Activated CD4-positive, alpha-beta T cell treated with anti-CD3 and anti-CD28 coated beads, Interleukin-2, amount 50 U/mL, for 1 hour (primary cell): Measurements from ENCODE around the gene ZNF268.

Experiments
- DNase-seq: peaks from one replicate; pipeline ENCODE4 v3.0.0-alpha.2; 2020

The ZNF268 gene

DNA sequence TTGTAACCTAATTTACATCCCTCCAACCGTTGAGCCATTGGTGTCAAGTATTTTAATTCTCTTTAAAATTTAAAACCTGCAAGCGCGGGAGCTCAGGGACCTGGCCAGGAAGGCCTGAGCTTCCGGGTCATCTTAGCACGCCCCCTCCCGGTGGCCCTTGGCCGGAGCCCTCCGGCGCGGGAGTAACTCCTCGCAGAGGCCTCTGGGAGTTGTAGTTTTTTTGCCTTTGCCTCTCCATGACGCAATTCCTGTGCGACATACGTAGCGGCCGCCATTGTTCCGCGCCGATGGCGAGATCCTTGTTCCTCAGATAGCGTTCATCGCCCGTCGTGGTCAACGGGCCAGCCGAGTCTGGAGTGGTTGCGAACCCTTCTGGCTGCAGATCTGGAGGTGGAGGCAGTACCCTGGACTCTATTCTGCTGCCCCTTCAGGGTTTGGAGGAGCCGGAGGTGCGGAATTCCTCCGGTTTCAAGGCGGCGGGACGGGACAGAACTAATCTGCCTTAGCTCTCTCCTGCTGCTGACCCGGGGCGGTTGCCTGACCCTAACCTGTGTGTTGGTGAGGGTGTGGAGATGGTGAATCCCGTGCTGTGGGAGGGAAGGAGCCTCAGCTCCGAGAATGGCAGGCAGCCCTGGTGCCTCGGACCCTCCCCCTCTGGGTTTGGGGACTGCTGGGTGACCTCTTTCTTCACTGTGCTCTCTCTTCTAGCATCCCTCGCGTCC lies at the start of gene ZNF268:
ZNF268 (plus strand) TSS at position 258 of the 722 bp plus-strand sequence. CDS start 503 bp downstream, outside the sequence.
- DNase-seq, result peak; percentile 84

DNA sequence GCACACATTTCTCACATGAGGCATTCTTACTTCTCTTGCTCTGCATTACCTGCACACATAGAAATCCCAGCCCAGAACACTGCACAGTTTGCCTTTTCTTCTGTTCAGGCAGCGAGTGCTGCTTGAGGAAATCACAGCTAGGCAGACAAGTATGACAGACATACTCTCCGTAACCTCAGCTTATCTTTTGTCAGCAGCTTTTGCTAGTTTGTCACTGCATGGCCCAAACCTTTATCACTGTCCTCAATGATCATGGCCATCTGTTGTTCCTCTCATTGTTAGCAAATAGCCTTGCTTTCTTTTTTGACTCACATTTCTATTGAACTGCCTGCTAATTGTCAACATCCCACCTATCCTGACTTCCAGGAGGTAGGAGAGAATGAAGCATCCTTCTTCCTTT lies 45.5 kb upstream of the ZNF268 start:
- no peak for DNase-seq

DNA sequence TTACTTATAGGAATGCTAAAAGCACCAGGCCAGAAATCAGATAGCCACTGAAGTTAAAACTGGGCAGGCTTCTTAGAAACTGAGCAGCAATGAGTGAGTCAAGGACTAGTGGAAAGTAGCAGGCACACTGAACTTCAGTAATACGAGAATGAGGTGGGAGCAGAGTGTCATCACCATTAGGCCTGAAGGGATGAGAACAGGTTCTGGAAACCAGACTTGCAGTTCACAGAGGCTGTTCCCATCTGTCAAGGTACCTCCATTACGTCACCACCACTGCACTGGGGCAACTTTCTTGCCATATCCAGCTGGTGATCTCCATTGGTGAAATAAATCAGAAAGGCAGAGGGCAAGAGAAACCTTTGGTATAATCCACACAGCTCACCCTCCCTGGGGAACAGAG lies 35.3 kb upstream of the ZNF268 start:
- DNase-seq, result no peak

DNA sequence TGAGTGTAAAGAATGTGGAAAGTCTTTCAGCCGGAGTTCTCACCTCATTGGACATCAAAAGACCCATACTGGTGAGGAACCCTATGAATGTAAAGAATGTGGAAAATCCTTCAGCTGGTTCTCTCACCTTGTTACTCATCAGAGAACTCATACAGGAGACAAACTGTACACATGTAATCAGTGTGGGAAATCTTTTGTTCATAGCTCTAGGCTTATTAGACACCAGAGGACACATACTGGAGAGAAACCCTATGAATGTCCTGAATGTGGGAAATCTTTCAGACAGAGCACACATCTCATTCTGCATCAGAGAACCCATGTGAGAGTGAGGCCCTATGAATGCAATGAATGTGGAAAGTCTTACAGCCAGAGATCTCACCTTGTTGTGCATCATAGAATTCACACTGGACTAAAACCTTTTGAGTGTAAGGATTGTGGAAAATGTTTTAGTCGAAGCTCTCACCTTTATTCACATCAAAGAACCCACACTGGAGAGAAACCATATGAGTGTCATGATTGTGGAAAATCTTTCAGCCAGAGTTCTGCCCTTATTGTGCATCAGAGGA lies 25.1 kb upstream of the ZNF268 start:
- DNase-seq, result no peak

DNA sequence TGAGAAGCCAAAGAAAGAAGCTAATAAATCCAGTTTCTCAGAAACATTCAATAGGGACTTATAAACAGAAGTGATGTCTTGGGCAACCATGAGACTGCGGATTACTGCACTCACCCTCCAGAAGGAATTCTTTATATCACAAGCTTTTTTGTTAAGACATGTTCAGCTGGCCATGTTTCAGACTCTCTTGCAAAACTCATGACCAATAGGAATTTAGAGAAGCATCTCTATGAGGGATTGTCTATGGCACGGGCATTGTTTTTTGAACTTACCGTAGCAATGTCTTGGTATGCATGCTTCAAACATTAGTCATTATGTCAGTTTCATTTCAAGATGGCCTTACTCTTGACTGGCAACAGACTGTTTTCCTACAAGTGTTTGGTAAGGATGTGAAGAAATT lies 15.5 kb upstream of the ZNF268 start:
- DNase-seq, result no peak

DNA sequence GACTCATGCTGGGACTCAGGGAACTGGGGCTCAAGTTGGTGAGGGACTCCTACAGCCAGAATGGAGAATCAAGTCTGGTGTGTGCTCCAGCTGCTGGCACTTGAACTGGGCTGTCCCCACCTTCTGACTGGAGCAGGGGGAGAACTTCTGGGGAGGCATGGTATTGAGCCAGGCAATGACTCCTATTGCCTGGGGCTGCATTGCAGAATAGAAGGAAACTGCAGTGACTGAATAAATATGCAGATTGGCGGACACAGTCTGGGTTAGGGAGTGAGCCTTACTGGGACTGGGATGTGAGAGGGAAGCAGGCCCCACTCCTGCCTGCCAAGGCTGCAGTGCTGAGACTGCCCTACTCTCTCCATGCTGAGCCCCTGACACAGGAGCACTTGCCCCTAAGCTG lies 8.8 kb upstream of the ZNF268 start:
- DNase-seq, result no peak

DNA sequence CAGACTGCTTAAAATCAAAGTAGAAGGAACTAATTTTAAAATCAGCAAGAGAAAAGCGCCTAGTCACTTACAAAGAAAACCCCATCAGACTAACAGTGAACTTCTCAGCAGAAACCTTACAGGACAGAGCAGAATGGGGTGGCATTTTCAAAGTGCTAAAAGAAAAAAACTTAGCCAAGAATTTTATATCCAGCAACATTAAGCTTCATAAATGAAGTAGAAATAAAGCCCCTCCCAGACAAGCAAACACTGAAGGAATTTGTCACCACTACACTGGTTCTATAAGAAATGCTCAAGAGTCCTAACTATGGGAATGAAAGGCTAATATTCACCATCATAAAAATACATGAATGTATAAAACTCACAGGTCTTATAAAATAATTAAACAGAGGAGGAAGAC lies 6.4 kb upstream of the ZNF268 start:
- DNase-seq, result no peak

DNA sequence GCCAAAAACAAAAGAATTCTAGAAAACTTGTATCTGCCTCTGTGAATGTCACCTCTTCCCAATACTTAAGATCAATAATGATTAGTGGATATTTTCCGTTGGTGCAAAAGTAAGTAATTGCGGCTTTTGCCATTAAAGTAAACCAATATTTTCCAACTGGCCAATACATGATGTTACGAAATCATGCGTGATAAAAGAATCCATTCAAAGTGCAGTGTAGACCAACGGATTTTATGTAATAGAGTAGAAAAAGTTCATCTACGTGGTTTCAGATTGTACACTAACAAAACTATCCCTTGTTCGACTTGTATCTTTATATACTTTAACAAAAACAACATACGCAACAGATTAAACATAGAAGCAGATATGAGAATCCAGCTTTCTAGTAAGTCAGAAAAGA lies 626 bp upstream of the ZNF268 start:
- DNase-seq, result no peak

DNA sequence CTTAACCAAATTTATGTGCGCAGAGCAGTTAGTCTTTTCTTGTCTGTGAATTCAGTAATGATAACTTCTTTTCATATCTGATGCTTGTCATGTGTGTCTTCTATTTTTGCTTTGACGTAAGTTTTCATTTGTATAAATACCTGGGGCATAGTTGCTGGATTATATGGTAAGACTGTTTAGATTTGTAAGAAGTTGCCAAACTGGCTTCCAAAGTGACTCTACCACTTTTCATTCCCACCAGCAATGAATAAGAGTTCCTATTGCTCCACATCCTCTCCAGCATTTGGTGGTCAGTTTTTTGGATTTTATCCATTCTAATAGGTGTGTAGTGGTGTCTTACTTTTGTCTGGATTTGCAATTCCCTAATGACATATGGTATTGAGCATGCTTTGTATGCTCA lies 8.9 kb downstream of the ZNF268 start:
- no peak for DNase-seq

DNA sequence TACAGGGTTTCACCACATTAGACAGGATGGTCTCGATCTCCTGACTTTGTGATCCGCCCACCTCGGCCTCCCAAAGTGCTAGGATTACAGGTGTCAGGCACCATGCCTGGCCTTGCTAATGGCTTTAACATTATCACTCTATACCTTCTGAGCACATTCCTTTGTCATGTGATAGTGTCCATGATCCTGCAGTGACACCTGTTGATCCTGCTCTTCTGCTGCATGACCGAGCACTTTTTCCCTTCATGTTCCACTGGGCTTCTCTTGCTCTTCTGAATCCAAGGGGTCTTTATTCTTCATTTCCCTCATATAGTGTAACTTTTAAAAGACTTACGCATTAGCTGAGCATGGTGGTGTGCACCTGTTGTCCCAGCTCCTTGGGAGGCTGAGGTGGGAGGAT lies 11.6 kb downstream of the ZNF268 start:
- no peak for DNase-seq

DNA sequence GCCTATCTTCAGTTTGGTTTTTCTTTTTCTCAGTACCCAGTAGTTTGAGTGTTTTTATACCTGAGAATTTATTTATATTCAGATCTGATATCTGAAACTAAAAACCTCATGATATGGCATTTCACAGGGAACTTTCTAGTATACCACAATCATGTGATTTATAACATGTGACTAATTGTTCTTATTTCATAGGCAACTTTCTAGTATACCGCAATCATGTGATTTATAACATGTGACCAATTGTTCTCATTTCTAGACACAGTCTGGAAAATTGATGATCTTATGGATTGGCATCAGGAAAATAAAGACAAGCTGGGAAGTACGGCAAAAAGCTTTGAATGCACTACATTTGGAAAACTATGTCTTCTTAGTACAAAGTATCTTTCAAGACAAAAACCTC lies 20.6 kb downstream of the ZNF268 start:
- DNase-seq, result no peak

DNA sequence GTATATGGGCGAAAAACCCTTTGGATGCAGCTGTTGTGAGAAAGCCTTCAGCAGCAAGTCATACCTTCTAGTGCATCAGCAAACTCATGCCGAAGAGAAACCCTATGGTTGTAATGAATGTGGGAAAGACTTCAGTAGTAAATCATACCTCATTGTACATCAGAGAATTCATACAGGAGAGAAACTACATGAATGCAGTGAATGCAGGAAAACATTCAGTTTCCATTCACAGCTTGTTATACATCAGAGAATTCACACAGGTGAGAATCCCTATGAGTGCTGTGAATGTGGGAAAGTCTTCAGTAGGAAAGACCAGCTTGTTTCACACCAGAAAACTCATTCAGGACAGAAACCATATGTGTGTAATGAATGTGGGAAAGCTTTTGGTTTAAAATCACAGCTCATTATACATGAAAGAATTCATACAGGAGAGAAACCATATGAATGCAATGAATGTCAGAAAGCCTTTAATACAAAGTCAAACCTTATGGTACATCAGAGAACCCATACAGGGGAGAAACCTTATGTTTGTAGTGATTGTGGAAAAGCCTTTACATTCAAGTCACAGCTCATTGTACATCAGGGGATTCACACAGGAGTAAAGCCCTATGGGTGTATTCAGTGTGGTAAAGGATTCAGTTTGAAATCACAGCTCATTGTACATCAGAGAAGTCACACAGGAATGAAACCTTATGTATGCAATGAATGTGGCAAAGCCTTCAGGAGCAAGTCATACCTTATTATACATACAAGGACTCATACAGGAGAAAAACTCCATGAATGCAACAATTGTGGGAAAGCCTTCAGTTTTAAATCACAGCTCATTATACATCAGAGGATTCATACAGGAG lies 21.4 kb downstream of the ZNF268 start:
- no peak for DNase-seq

DNA sequence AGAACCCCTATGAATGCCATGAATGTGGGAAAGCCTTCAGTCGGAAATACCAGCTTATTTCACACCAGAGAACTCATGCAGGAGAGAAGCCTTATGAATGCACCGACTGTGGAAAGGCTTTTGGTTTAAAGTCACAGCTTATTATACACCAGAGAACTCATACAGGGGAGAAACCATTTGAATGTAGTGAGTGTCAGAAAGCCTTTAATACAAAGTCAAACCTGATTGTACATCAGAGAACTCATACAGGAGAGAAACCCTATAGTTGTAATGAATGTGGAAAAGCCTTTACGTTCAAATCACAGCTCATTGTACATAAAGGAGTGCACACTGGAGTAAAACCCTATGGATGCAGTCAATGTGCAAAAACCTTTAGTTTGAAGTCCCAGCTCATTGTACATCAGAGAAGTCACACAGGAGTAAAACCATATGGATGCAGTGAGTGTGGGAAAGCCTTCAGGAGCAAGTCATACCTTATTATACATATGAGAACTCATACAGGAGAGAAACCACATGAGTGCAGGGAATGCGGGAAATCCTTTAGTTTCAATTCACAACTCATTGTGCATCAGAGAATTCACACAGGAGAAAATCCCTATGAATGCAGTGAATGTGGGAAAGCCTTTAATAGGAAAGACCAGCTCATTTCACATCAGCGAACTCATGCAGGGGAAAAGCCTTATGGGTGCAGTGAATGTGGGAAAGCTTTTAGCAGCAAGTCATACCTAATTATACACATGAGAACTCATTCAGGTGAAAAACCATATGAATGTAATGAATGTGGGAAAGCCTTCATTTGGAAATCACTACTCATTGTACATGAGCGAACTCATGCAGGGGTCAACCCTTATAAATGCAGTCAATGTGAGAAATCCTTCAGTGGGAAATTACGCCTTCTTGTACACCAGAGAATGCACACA lies 22.3 kb downstream of the ZNF268 start:
- DNase-seq, result no peak

DNA sequence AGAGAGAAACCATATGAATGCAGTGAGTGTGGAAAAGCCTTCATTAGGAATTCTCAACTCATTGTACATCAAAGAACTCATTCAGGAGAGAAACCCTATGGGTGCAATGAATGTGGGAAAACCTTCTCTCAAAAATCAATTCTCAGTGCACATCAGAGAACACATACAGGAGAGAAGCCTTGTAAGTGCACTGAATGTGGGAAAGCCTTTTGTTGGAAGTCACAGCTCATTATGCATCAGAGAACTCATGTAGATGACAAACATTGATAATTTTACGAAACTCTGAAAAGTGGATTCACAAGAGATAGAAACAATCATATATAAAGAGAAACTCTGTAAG lies 22.9 kb downstream of the ZNF268 start:
- no peak for DNase-seq

DNA sequence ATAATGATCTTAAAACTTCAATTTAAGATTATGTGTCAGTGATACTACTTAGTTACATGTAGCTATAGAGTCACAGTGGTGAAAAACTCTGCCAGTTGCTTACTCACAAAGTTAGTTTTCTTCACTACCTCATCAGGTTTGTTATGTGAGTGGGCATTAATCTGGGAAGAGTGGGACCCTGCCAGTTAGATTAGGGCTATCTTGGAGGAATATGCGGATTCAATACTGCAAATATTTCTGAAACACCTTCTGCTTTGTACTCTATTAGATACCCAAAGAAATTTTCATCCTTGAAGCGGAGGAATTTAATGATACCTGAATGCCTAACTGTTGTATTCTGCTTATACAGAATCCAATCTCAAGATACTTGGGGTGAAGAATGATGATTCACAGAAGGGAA lies 25.1 kb downstream of the ZNF268 start:
- DNase-seq, result no peak

DNA sequence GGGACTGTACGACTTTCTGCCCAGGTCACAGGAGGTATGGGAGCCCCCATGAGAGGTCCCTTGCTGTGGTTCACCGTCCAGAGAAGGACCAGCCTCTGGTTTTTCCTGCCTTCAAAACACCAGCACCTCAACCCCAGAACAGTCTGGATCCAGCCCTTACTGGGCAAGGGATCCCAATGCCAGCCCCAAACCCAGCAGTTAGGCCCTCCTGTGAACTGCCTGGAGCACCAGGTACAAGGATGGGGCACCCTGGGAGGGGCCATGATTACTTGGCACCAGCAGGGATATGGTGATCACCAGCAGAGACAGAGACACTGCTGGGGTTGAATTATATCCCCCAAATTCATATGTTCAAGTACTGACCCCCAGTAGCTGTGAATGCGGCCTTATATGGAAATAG lies 34.4 kb downstream of the ZNF268 start:
- DNase-seq, result no peak

DNA sequence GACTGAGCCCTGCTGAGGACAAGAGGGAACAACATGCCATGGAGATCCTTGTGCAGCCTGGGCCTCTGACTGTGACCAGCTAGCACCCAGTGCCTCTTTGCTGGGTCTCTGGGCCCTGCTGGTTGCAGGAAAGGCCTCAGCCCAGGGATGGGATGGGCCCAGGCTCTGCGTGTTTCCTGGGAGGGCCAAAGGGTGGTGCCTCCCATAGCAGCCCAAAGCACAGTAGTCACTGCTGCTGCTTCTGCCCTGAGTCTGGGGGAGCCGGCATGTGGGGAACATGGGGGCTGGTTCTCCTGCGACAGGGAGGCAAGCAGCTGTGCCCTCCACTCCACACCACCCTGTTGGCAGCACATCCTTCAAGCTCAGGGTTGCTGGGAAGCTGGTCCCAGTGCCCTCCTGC lies 35.9 kb downstream of the ZNF268 start:
- DNase-seq, result no peak

DNA sequence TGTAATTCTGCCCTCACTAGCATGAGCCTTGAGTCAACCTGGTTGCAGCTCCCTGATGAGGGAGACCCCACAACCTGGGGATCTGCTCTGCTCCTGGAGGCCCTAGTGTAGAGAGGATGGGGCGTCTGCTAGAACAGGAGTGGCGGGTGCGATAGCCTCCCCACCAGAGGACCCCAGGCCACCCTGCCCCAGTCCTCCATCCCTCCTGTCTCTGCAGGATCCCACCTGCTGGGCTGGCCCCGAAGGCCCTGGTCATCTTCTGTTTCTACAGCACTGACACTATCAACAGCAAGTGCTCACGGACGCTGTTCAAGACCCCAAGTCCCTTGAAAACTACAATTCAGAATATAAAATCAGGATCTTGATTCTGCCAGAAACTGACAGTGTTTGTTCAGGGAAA lies 39.2 kb downstream of the ZNF268 start:
- DNase-seq, result no peak

DNA sequence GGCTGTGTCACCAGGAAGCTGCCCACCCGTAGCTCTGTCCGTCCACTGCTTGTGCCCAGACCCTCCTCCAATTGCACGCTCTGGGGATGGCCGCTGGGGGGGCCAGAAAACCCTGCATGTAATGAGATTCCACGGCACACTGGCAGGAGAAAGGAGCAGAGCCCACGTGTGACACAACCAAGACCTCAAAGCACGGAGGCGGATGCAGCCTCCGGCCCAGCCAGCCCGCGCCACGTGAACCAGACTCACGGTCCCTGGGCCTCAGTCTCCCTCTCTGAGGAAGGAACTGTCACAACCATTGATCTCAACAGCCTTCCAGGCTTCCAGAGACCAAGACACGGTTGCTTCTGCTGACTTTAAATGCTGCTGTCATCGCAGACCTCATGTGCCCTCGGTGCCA lies 39.9 kb downstream of the ZNF268 start:
- DNase-seq, result no peak

DNA sequence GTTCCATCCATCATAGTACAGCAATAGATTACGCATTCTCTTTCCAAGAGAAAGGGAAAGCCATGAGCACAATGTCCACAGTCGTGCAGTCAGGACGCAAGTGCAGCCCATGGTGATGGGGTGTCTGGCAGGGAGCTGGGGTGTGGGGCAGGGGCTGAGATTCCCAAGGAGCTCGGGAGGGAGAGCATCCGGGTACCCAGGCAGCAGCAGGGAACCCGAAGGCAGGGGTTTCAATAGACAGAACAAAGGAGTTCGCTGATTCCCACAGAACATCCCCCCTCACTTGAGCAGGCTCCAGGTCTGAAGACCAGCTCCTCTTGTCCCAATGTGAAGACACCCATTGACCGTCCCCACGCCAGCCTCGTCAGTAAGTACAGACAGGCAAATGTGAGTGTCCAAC lies 40.9 kb downstream of the ZNF268 start:
- no peak for DNase-seq

DNA sequence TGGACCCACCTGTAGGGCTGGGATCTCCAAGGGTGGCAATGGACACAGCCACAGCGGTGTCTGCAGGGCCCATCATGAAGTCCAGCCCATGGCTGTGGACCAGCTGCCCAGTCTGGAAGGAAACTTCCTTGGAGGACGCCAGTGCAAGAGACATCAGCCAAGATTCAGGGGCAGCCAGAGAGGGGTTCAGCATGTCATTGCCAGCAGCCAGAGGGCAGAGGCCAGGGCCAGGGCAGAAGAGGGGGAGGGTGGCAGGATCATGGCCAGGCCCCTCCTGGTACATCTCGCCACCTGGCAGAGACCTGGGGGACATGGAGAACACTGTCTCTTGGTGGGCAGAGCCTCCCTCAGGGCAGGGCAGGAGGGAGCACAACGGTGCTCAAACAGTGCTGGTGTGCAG lies 44.2 kb downstream of the ZNF268 start:
- DNase-seq, result no peak

DNA sequence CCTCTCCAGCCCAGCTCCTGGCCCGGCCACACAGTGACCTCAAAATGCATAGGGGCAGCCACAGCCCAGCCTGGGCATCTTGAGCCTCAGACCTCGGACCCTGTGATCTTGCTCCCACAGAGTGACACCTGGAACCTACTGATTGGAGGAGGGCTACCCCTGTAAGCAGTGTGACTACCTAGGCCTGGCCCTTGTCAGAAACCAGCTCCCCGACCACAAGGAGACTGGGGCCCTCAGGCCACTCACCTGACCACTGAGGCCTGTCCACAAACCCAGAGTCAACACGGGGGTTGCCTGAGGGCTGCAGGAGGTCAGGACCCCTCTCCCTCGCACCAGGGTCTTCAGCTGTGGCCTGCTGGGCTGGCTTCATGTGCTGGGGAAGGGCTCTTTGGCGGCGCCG lies 45.4 kb downstream of the ZNF268 start:
- no peak for DNase-seq

DNA sequence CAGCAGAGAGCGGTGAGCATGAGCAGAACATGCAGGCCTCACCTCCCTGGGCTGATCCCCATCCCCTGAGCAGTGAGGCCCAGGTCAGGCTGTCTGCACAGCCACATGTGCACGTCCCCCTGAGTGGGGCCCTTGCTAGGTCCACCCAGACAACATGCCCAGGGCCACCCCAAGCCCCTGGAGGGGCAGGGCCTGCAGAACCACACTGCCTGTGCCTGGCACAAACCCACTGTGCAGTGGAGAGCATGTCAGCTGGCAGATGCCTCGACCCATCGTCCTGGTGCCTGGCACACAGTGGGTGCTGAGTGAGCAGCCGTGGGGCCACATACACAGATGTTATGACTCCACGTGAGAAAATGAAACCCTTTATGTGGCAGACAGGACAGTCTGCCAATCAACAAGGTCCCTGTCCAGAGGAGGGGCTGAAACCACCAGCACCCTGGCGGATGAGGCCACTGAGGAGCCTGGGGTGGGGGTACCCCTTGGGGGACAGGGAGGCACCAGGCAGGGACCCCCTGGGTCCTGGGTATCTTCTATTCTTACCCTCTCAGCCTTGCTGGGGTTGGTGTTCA lies 46.1 kb downstream of the ZNF268 start:
- no peak for DNase-seq
